Activated T-helper 2 cell treated with anti-CD3 and anti-CD28 coated beads, Interferon-gamma antibody, Interleukin-2, Interleukin-4, amounts not matched to agents 10 μg/mL and 5 μg/mL and 100 μg/mL, durations not matched to agents 14 hours and 24 hours and 36 hours (primary cell): ENCODE results near the gene CACUL1. TPM values are rescaled to one million over a fixed set of nuclear protein-coding genes. Genes with fewer than 3 reads are reported as not detected.
"Not testable (repeated sequence)": the region's sequence is repeated elsewhere in the genome, so short reads cannot be mapped to it uniquely, and the experiment has no call there.

Experiments
- DNase-seq: peaks from one replicate; pipeline ENCODE4 v3.0.0; 2021; ENCODE audit warnings: low spot score
- H3K27ac Mint-ChIP-seq: one replicate; pipeline ENCODE4 v1.8.0; 2021; ENCODE audit warnings: mixed read lengths
- H3K27me3 Mint-ChIP-seq: one replicate; pipeline ENCODE4 v1.8.0; 2021; ENCODE audit warnings: low read depth, mixed read lengths
- H3K36me3 Mint-ChIP-seq: one replicate; pipeline ENCODE4 v1.8.0; 2021; ENCODE audit warnings: low read depth, mixed read lengths
- H3K4me1 Mint-ChIP-seq: one replicate; pipeline ENCODE4 v1.8.0; 2021; ENCODE audit warnings: low read depth, mixed read lengths
- H3K4me3 Mint-ChIP-seq: one replicate; pipeline ENCODE4 v1.8.0; 2021; ENCODE audit warnings: low read depth, mild to moderate bottlenecking, moderate library complexity, mixed read lengths
- H3K9me3 Mint-ChIP-seq: one replicate; pipeline ENCODE4 v1.8.0; 2021; ENCODE audit warnings: mixed read lengths
- intact Hi-C: fragments of 100-400 bp; cut with micrococcal nuclease; formaldehyde crosslinking; loops from one replicate; pipeline ENCODE4 v1.15.1; 2023
- total RNA-seq: library from RNA; stranded (reverse); gene quantifications from 2 replicates; pipeline ENCODE4 v1.2.3, GENCODE V29; 2022

The CACUL1 gene
- total RNA-seq, 1 donor from 2014 or later: 22.2 TPM

DNA sequence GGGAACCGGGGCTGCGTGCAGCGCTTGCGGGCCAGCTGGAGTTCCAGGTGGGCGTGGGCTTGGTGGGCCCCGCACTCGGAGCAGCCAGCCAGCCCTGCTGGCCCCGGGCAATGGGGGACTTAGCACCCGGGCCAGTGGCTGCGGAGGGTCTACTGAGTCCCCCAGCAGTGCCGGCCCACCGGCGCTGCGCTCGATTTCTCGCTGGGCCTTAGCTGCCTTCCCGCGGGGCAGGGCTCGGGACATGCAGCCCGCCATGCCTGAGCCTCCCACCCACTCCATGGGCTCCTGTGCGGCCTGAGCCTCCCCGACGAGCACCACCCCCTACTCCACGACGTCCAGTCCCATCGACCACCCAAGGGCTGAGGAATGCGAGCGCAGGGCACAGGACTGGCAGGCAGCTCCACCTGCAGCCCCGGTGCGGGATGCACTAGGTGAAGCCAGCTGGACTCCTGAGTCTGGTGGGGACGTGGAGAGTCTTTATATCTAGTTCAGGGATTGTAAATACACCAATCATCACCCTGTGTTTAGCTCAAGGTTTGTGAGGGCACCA lies 28.2 kb upstream of the CACUL1 start:
- H3K9me3 Mint-ChIP-seq, H3K4me1 Mint-ChIP-seq, H3K27ac Mint-ChIP-seq, H3K4me3 Mint-ChIP-seq, intact Hi-C loops, DNase-seq, H3K36me3 Mint-ChIP-seq, H3K27me3 Mint-ChIP-seq: not testable (repeated sequence)

DNA sequence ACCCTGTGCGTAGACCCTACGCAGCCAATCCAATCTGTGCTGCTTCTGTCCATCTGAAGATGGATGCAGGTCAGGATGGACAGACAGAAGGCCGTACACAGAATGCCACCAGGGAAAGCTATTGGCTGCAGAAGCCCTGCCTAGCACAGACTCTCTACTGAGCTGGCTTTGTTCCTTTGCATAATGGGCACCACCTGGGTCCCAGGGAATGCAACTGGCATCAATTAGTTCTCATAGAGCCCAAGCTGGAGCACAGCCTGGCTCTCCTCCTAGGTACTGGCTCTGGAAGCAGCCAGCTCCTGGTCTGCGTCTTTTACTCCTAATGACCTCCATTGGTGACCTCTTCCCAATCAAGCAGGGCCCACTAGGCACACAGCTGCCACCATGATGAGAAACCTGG lies 26.8 kb upstream of the CACUL1 start:
- H3K36me3 Mint-ChIP-seq: no peaks in the 10 kb centered on the region
- no peak for DNase-seq
- H3K9me3 Mint-ChIP-seq: peaks cover 10% of the 10 kb centered on the region
- no peak overlapping the region for H3K4me3 Mint-ChIP-seq
- no peaks in the 10 kb centered on the region for H3K4me1 Mint-ChIP-seq
- no peaks in the 10 kb centered on the region for H3K27me3 Mint-ChIP-seq
- H3K27ac Mint-ChIP-seq: no peak overlapping the region
- intact Hi-C loops: no loop called here

DNA sequence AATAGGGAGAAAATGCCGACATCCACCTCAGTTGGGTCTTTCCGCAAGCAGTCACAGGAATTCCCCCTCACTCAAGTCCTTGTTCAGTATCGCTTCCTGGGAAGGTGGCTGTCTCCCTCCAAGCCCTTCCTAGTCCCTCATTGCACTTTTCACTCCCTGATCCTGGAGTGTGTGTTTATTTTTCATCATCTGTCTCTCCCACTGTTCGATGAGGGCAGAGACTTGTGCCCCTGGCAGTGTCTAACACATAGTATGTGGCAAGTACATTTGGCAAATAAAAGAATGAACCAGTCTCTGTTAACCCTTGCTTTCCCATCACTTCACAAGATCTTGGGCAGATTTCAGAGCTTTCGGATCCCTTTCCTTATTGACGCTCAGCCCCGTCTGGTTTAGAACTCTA lies 24.0 kb upstream of the CACUL1 start:
- intact Hi-C loops: no loop called here
- H3K4me3 Mint-ChIP-seq: no peak overlapping the region
- no peaks in the 10 kb centered on the region for H3K4me1 Mint-ChIP-seq
- peaks cover 12% of the 10 kb centered on the region for H3K9me3 Mint-ChIP-seq
- H3K27me3 Mint-ChIP-seq: no peaks in the 10 kb centered on the region
- H3K36me3 Mint-ChIP-seq: no peaks in the 10 kb centered on the region
- DNase-seq: no peak
- H3K27ac Mint-ChIP-seq: no peak overlapping the region

DNA sequence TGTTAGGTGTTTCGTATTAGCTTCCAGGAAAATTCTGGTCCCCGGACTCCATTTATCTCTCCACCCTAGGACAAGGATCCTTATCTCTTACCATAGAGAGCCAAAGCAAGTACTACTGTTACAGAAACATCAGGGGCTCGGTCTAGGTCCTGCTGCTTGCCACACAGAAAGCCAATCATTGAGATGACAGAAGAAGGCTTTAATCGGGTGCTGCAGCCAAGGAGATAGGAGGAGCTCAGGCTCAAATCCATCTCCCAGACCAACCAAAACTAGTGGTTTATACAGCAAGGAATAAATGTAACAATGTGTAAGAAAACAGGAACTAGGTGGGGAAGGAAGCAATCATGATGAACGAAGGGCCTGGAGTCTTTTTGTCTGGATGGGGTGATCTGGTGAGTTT lies 22.2 kb upstream of the CACUL1 start:
- Mint-ChIP-seq H3K36me3 (no peaks in the 10 kb centered on the region), H3K4me3 (no peak overlapping the region), H3K4me1 (no peaks in the 10 kb centered on the region), H3K27ac (no peak overlapping the region), H3K27me3 (no peaks in the 10 kb centered on the region), H3K9me3 (peaks cover 12% of the 10 kb centered on the region)
- intact Hi-C loops: no loop called here
- no peak for DNase-seq

DNA sequence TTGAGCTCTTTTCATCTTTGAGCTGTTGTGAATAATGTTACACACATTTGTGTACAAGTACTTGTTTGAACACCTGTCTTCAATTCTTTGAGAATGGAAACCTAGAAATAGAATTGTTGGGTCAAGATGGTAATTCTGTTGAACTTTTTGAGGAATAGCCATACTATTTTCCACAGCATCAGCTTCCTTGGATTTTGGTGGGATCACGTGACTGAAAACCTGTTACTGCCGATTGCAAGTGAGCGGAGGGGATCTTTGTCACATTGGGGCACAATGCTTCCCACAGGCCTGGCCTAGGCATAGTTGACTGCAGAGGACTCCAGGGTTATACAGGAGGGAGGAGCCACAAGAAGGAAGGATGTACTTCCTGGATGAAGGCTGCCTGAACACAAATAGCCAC lies 21.3 kb upstream of the CACUL1 start:
- Mint-ChIP-seq H3K4me3 (no peak overlapping the region), H3K27ac (no peak overlapping the region), H3K4me1 (no peaks in the 10 kb centered on the region), H3K36me3 (no peaks in the 10 kb centered on the region), H3K9me3 (peaks cover 12% of the 10 kb centered on the region), H3K27me3 (no peaks in the 10 kb centered on the region)
- no peak for DNase-seq
- intact Hi-C loops: no loop called here

DNA sequence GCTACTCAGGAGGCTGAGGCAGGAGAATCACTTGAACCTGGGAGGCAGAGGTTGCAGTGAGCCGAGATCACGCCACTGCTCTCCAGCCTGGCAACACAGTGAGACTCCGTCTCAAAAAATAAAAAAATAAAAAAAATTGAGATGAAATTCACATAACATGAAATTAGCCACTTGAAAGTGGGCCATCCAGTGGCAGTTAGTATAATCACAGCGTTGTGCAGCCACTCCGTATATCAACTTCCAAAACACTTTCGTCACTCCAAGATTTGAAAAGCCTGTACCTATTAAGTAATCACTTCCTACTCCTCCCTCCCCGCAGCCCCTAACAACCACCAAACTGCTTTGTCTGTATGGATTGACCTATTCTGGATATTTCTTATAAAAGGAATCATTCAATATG lies 20.7 kb upstream of the CACUL1 start:
- Mint-ChIP-seq H3K27me3 (no peaks in the 10 kb centered on the region), H3K27ac (no peak overlapping the region), H3K9me3 (peaks cover 12% of the 10 kb centered on the region), H3K4me3 (no peak overlapping the region), H3K36me3 (no peaks in the 10 kb centered on the region), H3K4me1 (no peaks in the 10 kb centered on the region)
- DNase-seq: no peak
- intact Hi-C loops: no loop called here

DNA sequence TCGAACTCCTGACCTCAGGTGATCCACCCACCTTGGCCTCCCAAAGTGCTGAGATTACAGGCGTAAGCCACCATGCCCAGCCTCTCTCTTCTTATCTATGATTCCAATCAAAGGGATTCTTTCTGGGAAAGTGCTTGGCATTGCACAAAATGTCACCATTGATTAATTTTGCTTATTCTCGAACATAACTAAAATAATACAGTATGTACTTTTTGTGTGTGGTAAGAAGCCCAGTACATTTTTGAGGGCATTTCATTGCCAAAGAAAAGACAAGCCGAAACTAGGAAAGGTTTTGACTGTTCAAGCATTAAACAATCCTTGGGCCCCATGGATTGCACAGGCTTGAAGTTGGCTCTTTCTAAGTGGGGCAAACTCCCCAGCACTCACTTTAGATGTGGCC lies 18.3 kb upstream of the CACUL1 start:
- DNase-seq: no peak
- H3K27me3 Mint-ChIP-seq: no peaks in the 10 kb centered on the region
- H3K27ac Mint-ChIP-seq: no peak overlapping the region
- H3K36me3 Mint-ChIP-seq: no peaks in the 10 kb centered on the region
- H3K9me3 Mint-ChIP-seq: peaks cover 12% of the 10 kb centered on the region
- no peak overlapping the region for H3K4me3 Mint-ChIP-seq
- intact Hi-C loops: no loop called here
- H3K4me1 Mint-ChIP-seq: no peaks in the 10 kb centered on the region

DNA sequence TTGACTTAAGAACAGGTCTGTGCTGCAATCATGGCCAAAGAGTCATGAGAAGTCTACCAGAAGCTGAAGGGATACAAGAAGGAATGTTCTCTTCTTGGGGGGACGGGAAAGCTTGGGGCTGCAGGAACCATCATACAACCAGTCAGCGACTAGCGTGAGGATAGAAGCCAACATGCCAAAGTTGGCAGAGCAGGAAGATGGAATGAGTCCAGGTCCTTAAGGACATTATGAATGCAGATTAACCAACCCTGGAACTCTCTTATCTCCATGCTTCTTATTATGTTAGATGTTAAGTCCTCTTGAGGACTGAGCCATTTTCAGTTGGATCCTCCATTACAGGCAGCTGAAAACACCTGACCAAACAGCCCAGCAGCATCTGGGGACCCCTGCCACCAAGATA lies 17.2 kb upstream of the CACUL1 start:
- H3K4me1 Mint-ChIP-seq: no peaks in the 10 kb centered on the region
- no peak overlapping the region for H3K27ac Mint-ChIP-seq
- no peak for DNase-seq
- no peak overlapping the region for H3K4me3 Mint-ChIP-seq
- H3K27me3 Mint-ChIP-seq: no peaks in the 10 kb centered on the region
- H3K36me3 Mint-ChIP-seq: no peaks in the 10 kb centered on the region
- H3K9me3 Mint-ChIP-seq: peaks cover 4% of the 10 kb centered on the region
- intact Hi-C loops: no loop called here

DNA sequence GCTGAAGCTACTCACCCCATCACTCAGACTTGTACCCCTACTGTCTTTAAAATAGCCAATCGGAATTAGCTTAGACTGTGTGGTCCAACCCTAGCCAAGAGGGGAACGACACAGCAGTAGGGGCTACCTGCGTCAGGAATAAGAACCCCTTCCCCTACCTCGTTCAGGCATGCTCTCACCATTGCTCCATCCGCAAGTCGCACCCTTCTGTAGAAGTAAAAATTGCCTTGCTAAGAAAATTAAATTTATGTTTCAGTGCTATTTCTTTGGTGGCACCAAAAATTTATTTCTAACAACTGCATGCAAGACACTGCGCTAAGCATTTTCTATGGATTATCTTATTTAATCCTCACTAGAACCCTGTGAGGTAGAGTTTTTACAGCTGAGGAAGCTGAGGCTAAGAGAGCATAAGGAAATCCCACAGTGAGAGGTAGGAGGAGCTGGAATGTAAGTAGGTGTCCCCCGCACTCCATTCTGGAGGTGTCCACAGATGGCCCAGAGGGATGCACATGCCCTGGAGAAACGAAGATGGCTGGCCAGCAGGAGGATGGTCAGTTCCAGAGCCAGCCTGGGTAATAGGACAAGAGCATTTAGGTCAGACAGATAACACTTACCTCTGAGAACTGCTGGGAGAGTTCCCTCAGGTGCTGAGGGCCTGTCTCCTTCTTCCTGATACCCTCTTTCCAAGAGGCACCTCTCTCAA lies 15.3 kb upstream of the CACUL1 start:
- intact Hi-C loops: no loop called here
- no peaks in the 10 kb centered on the region for H3K36me3 Mint-ChIP-seq
- no peak overlapping the region for H3K4me3 Mint-ChIP-seq
- H3K27ac Mint-ChIP-seq: no peak overlapping the region
- H3K9me3 Mint-ChIP-seq: no peaks in the 10 kb centered on the region
- no peak for DNase-seq
- no peaks in the 10 kb centered on the region for H3K27me3 Mint-ChIP-seq
- H3K4me1 Mint-ChIP-seq: no peaks in the 10 kb centered on the region

DNA sequence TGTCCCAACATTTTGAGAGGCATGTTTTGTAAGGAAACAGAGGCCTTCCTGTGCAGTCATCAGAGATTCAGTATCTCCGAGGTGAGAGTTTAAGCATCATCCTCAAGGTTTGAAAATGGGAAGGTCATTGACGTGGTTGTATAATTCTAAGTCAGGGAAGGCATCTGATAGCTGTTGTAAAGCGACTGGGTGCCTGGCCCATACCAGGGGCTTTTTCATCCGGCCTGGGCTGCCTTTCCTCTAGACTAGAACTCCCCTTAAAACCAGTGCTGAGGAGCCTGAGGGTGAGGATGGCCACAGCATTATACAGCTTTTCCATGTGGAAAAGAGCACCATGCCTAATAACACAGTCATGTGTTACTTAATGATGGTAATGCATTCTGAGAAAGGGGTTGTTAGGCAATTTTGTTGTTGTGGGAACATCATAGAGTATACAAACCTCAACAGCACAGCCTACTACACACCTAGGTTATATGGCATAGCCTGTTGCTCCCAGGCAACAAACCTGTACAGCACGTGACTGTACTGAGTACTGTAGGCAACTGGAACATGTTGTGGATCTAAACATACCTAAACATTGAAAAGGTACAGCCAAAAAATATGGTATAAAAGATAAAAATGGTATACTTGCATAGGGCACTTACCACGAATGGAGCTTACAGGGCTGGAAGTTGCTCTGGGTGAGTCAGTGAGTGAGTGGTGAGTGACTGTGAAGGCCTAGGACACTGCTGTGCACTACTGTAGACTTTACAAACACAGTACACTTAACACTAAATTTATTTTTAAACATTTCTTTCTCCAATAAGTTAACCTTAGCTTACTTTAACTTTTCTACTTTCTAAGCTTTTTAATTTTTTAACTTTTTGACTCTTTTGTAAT lies 13.5 kb upstream of the CACUL1 start:
- Mint-ChIP-seq H3K27me3 (no peaks in the 10 kb centered on the region), H3K9me3 (no peaks in the 10 kb centered on the region), H3K27ac (no peak overlapping the region), H3K4me1 (no peaks in the 10 kb centered on the region), H3K36me3 (no peaks in the 10 kb centered on the region), H3K4me3 (no peak overlapping the region)
- intact Hi-C loops: no loop called here
- DNase-seq: no peak

DNA sequence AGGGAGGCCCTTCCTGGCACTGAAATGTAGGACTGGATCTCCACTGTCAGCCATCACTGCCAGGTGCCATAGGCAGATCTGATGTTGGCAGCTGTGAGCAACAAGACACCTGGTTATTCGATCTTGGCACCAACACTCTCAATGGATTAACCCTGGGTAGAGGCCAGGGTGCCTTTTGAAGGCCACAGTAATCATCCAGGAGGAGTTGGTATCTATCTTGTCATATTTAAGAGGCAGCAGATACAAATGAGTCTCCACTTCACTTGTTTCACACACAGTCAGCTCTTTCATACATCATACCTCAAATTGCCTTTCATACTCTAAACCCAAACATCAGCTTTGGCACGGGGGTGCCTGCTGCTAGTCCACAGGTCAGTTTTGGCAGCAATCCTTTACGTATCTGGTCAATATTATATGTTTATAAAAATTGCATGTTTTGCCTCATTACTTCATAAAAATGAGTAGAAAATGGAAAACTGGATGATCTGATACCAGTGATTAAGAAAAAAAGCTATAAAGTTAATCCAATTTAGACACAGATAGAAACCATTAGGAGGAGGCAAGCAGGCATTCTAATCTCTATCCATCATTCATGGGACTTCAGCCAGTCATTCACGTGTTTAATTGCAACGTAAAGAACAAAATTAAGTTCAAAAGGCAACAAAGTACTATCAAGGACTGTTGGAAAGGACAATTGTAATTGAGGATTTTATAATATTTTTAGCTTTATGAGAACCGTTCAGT lies 12.7 kb upstream of the CACUL1 start:
- H3K4me3 Mint-ChIP-seq: no peak overlapping the region
- intact Hi-C loops: no loop called here
- no peak for DNase-seq
- H3K27me3 Mint-ChIP-seq: no peaks in the 10 kb centered on the region
- no peak overlapping the region for H3K27ac Mint-ChIP-seq
- H3K36me3 Mint-ChIP-seq: no peaks in the 10 kb centered on the region
- no peaks in the 10 kb centered on the region for H3K9me3 Mint-ChIP-seq
- no peaks in the 10 kb centered on the region for H3K4me1 Mint-ChIP-seq

DNA sequence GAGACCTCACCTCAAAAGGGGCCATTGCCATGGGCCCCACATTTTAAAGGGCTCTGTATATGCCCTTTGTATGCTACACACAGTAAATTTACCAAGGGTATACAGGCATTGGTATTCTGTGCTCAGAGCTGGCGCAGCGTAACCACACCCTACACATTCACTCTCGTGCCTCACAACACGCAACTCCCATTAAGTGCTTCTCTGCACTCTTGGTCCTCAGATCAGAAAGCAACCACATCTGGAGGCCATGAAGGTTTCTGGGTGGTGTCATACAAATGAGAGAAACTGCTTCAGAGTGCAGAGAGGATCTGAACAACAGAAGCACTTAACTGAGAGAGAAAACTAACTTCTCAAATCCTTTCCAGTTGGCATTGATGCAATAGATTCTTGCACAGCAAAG lies 9.4 kb upstream of the CACUL1 start:
- H3K27me3 Mint-ChIP-seq: no peaks in the 10 kb centered on the region
- no peaks in the 10 kb centered on the region for H3K36me3 Mint-ChIP-seq
- H3K27ac Mint-ChIP-seq: no peak overlapping the region
- H3K4me3 Mint-ChIP-seq: no peak overlapping the region
- intact Hi-C loops: no loop called here
- H3K4me1 Mint-ChIP-seq: no peaks in the 10 kb centered on the region
- DNase-seq: no peak
- H3K9me3 Mint-ChIP-seq: no peaks in the 10 kb centered on the region
